Adrenal gland (tissue), 12 donors: ENCODE data around the gene KCNJ13. TPM values are rescaled to one million over a fixed set of nuclear protein-coding genes. Genes with fewer than 3 reads are reported as not detected.
"Not testable (repeated sequence)": the region's sequence is repeated elsewhere in the genome, so short reads cannot be mapped to it uniquely, and the experiment has no call there.

Source experiments
- DNase-seq, 7 donors: peaks; one replicate each; pipeline ENCODE4 v3.0.0-alpha.2; 2019 to 2020
- H3K27ac ChIP-seq, 5 donors: fragments of 200-600 bp; sonication (generic) in 4 of 5; 1 replicate in 3 of 5; 2 replicates in 2 of 5; pipeline versions ENCODE4 v1.5.1 to v1.8.0; 2016 to 2020; ENCODE audit warnings: mild to moderate bottlenecking in 1 of 5
- H3K27me3 ChIP-seq: fragments of 200-600 bp; 2 replicates; pipeline ENCODE4 v1.8.0; 2021
- H3K36me3 ChIP-seq, 2 donors: fragments of 200-600 bp; replicated peaks in 1 of 2; 1 replicate in 1 of 2; 2 replicates in 1 of 2; pipeline versions ENCODE4 v1.5.1 to v1.8.0; 2018 to 2022
- H3K4me1 ChIP-seq, 2 donors: fragments of 200-600 bp; replicated peaks in 1 of 2; 1 replicate in 1 of 2; 2 replicates in 1 of 2; pipeline versions ENCODE4 v1.5.1 to v1.8.0; 2018 to 2021
- H3K4me3 ChIP-seq, 4 donors: fragments of 200-600 bp; sonication (generic) in 3 of 4; one replicate each; pipeline ENCODE4 v1.5.1; 2016 to 2018
- H3K9me3 ChIP-seq, 3 donors: fragments of 200-600 bp; sonication (generic) in 1 of 3; replicated peaks in 1 of 3; 1 replicate in 2 of 3; 2 replicates in 1 of 3; pipeline versions ENCODE4 v1.5.1 to v1.8.0; 2016 to 2021
- POLR2A ChIP-seq, 2 donors: fragments of 450-650 bp; IDR thresholded peaks; one replicate each; pipeline ENCODE4 v1.6.1; 2017; ENCODE audit warnings: antibody characterized with exemption in 2 of 2, mild to moderate bottlenecking in 2 of 2, moderate library complexity in 1 of 2
- WGBS, 4 donors: extraction: QIAGEN DNeasy Blood & Tissue Kit in 2 of 4; methylation state at CpG; one replicate each; pipeline versions ENCODE4 v1.1.5 to v1.1.7; 2013 to 2017; 5-methylcytosine and 5-hydroxymethylcytosine counted together
- intact Hi-C, 2 donors: fragments of 100-400 bp; cut with DNase I; formaldehyde crosslinking; loops; one replicate each; pipeline versions ENCODE4 v1.14.1 to v1.15.0; 2022 to 2023
- polyA plus RNA-seq, 3 donors: library from polyadenylated mRNA; stranded (reverse); fragments of 200-250 nt in 2 of 3; fragments of 350-450 nt in 1 of 3; fragmentation: Illumina TruSeq in 1 of 3; extraction: RNeasy Lipid Tissue Mini Kit (QIAGEN cat#74804) in 1 of 3; gene quantifications; one replicate each; pipeline ENCODE4 v1.2.3, GENCODE V29; 2013 to 2014
- total RNA-seq, 9 donors: library from RNA; depleted of rRNA in 4 of 9; stranded (reverse); fragments of >200 nt in 4 of 9; fragments of 120-200 nt in 1 of 9; fragmentation: NEBNext Ultra II Directional in 1 of 9; extraction: Animal tissue kit (Norgen Biotek cat#: 25700) in 1 of 9; gene quantifications; one replicate each; pipeline versions ENCODE4 v1.1.0 to v1.2.4, GENCODE V29; 2013 to 2023
- TF ChIP-seq, protein P1 (sequence below), 6 experiments: fragments of 450-650 bp in 4 of 6; fragments of 200-600 bp in 2 of 6; sonication (generic) in 1 of 6; IDR thresholded peaks; 1 replicate in 5 of 6; 2 replicates in 1 of 6; pipeline versions ENCODE4 v1.5.1 to v1.8.0; 2016 to 2021; ENCODE audit warnings: antibody characterized with exemption in 6 of 6, mild to moderate bottlenecking in 2 of 6, moderate library complexity in 1 of 6
- donor health status: healthy with polysubstance abuse.
- donor health status: Bipolar disorder and iron deficiency.
- donor health status: DM: yes; HTN: yes; CAD: no.
- donor health status: DM: no; HTN: no; CAD: no.
- donor health status: DM: no; HTN: no; CAD: no.
- donor health status: DM: yes; HTN: yes; CAD: no.

The KCNJ13 gene
- total and polyA plus RNA-seq, 12 donors: not detected

DNA sequence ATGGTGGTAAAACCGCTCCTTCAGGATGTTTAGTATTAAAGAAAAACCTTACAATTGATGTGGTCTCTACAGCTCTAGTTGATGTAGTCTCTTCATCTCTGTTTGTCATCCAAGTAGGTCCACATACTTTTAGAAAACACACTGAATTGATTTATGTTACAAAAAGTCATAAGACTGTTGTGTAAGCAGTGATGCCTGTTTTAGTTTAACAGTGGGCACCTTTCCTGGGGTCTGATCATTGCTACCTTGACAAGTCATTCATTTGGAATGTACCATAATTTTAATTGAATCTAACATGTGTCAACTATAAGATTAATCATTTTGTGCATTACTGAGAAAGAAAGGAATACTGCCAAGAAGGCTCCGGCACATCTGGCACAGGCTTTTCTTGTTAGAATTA is 44.9 kb downstream of the KCNJ13 start:
- Histone ChIP-seq H3K36me3 (peaks cover 0 to 27% of the 10 kb centered on the region in 2 donors), H3K9me3 (no peaks in the 10 kb centered on the region), H3K27ac (peak overlapping the region in 1 of 5 donors; percentile 3), H3K4me3 (no peak overlapping the region), H3K27me3 (no peaks in the 10 kb centered on the region), H3K4me1 (peaks cover 9 to 15% of the 10 kb centered on the region in 2 donors)
- WGBS, 4 donors: 56 to 65% (median 59%) methylated on average over 2 of the region's 2 CpGs
- no peak for TF ChIP-seq POLR2A (IDR thresholded peaks at IDR 0.05)
- intact Hi-C loops: no loop called here
- no peak for DNase-seq

- Histone ChIP-seq H3K9me3 (no peaks in the 10 kb centered on the region), H3K4me3 (no peak overlapping the region), H3K36me3 (peaks cover 0 to 15% of the 10 kb centered on the region in 2 donors), H3K27me3 (no peaks in the 10 kb centered on the region), H3K4me1 (peaks cover 9 to 15% of the 10 kb centered on the region in 2 donors), H3K27ac (no peak overlapping the region)
- 93 to 98% (median 95%) methylated on average over 3 of the region's 3 CpGs for WGBS, 4 donors
- intact Hi-C loops: no loop called here
- TF ChIP-seq, protein P1, sequence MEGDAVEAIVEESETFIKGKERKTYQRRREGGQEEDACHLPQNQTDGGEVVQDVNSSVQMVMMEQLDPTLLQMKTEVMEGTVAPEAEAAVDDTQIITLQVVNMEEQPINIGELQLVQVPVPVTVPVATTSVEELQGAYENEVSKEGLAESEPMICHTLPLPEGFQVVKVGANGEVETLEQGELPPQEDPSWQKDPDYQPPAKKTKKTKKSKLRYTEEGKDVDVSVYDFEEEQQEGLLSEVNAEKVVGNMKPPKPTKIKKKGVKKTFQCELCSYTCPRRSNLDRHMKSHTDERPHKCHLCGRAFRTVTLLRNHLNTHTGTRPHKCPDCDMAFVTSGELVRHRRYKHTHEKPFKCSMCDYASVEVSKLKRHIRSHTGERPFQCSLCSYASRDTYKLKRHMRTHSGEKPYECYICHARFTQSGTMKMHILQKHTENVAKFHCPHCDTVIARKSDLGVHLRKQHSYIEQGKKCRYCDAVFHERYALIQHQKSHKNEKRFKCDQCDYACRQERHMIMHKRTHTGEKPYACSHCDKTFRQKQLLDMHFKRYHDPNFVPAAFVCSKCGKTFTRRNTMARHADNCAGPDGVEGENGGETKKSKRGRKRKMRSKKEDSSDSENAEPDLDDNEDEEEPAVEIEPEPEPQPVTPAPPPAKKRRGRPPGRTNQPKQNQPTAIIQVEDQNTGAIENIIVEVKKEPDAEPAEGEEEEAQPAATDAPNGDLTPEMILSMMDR (IDR thresholded peaks at IDR 0.05): no peak
- TF ChIP-seq POLR2A (IDR thresholded peaks at IDR 0.05): no peak
- DNase-seq: no peak
These were observed 47.6 kb downstream of the KCNJ13 start for GRCh38 chr2:232728785-232729184.

GRCh38 chr2:232723027-232723426 is 53.3 kb downstream of the KCNJ13 start:
- Histone ChIP-seq H3K9me3 (no peaks in the 10 kb centered on the region), H3K36me3 (peaks cover 0 to 8% of the 10 kb centered on the region in 2 donors), H3K4me1 (peaks cover 0 to 25% of the 10 kb centered on the region in 2 donors), H3K27me3 (no peaks in the 10 kb centered on the region), H3K4me3 (no peak overlapping the region), H3K27ac (peak overlapping the region in 1 of 5 donors; percentile 20)
- DNase-seq: no peak
- 77 to 96% (median 83%) methylated on average over 1 of the region's 1 CpG for WGBS, 4 donors
- intact Hi-C loops: no loop called here
- TF ChIP-seq POLR2A (IDR thresholded peaks at IDR 0.05): no peak
- TF ChIP-seq, protein P1 (IDR thresholded peaks at IDR 0.05): no peak

- H3K27ac ChIP-seq: no peak overlapping the region
- H3K4me3 ChIP-seq: no peak overlapping the region
- H3K4me1 ChIP-seq: peaks cover 0 to 25% of the 10 kb centered on the region in 2 donors
- TF ChIP-seq POLR2A (IDR thresholded peaks at IDR 0.05): no peak
- TF ChIP-seq, protein P1 (IDR thresholded peaks at IDR 0.05): no peak
- H3K27me3 ChIP-seq: no peaks in the 10 kb centered on the region
- peaks cover 0 to 8% of the 10 kb centered on the region in 2 donors for H3K36me3 ChIP-seq
- no peak for DNase-seq
- WGBS, 4 donors: 76 to 86% (median 82%) methylated on average over 2 of the region's 2 CpGs
- H3K9me3 ChIP-seq: no peaks in the 10 kb centered on the region
- intact Hi-C loops: no loop called here
These were observed 54.5 kb downstream of the KCNJ13 start for GRCh38 chr2:232721882-232722281.

DNA sequence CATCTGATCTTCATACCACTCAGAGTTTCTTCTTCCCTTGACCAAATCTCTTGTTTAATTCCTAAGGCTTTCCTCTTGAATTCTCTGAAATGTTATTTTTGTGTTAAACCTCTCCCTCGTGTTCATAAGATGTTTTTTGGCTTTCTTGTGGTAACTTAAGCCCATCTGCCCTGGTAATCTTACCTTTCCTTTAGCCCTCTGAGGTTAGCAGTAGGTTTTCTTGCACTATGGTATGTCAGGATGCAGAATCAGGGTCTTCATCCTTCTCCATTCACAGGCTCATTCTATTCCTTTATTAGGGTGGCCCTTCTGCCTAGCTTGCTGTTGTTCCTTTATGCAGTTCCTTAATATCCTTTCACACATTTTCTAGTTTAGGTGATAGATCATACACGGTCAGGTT is 55.1 kb downstream of the KCNJ13 start:
- H3K36me3 ChIP-seq: peaks cover 0 to 8% of the 10 kb centered on the region in 2 donors
- 66 to 87% (median 83%) methylated on average over 2 of the region's 2 CpGs for WGBS, 4 donors
- DNase-seq: no peak
- no peak for TF ChIP-seq POLR2A (IDR thresholded peaks at IDR 0.05)
- TF ChIP-seq, protein P1 (IDR thresholded peaks at IDR 0.05): no peak
- H3K4me1 ChIP-seq: peaks cover 0 to 25% of the 10 kb centered on the region in 2 donors
- no peaks in the 10 kb centered on the region for H3K9me3 ChIP-seq
- intact Hi-C loops: no loop called here
- no peak overlapping the region for H3K27ac ChIP-seq
- H3K27me3 ChIP-seq: no peaks in the 10 kb centered on the region
- no peak overlapping the region for H3K4me3 ChIP-seq

GRCh38 chr2:232720056-232720455 is 56.3 kb downstream of the KCNJ13 start:
- H3K4me1 ChIP-seq: peaks cover 2 to 35% of the 10 kb centered on the region in 2 donors
- H3K36me3 ChIP-seq, H3K9me3 ChIP-seq, DNase-seq, H3K27ac ChIP-seq, H3K27me3 ChIP-seq, intact Hi-C loops, H3K4me3 ChIP-seq: not testable (repeated sequence)
